Measurements from ENCODE around the gene NKAIN4. TPM values are rescaled to one million over a fixed set of nuclear protein-coding genes. Genes with fewer than 3 reads are reported as not detected.

NKAIN4 gene
- total RNA-seq, 2 donors from 2014 or later: not detected

- peak overlapping the region; percentile 79 for H3K4me3 ChIP-seq
- no peaks in the 10 kb centered on the region for H3K9me3 ChIP-seq
- H3K4me1 ChIP-seq (ENCODE audit: control insufficient read depth in 1 of 2, low read depth in 2 of 2): peaks cover 14 to 32% of the 10 kb centered on the region in 2 donors
- ATAC-seq (ENCODE audit: insufficient number of reproducible peaks, low FRiP score, low read depth) (no peak), DNase-seq (ENCODE audit: low spot score) (no peak)
- H3K27me3 ChIP-seq (replicated peaks; ENCODE audit: insufficient read depth): no peaks in the 10 kb centered on the region
- peak overlapping the region in 1 of 2 donors; percentile 47 for H3K27ac ChIP-seq
- no peak for TF ChIP-seq CTCF (IDR thresholded peaks at IDR 0.05)
- peaks cover 17% of the 10 kb centered on the region for H3K36me3 ChIP-seq
Measured at GRCh38 chr20:63216849-63217471, 37.3 kb downstream of the NKAIN4 start.

GRCh38 chr20:63216041-63216848 is 38.0 kb downstream of the NKAIN4 start, which contains the start of gene YTHDF1:
TSS of gene YTHDF1 (minus strand) at chr20:63216131. CDS start at chr20:63215892, 239 bp downstream.
- no peak for TF ChIP-seq CTCF (IDR thresholded peaks at IDR 0.05)
- Histone ChIP-seq H3K27me3 (replicated peaks; ENCODE audit: insufficient read depth) (no peaks in the 10 kb centered on the region), H3K4me3 (peak within 1 kb of the TSS; percentile 79), H3K36me3 (peaks cover 17% of the 10 kb centered on the region), H3K27ac (peak within 1 kb of the TSS; percentile 54 to 57), H3K9me3 (no peaks in the 10 kb centered on the region), H3K4me1 (ENCODE audit: control insufficient read depth in 1 of 2, low read depth in 2 of 2) (peaks cover 14 to 38% of the 10 kb centered on the region in 2 donors)
- DNase-seq (ENCODE audit: low spot score) (peak; percentile 75), ATAC-seq (ENCODE audit: insufficient number of reproducible peaks, low FRiP score, low read depth) (peak; percentile 94)

DNA sequence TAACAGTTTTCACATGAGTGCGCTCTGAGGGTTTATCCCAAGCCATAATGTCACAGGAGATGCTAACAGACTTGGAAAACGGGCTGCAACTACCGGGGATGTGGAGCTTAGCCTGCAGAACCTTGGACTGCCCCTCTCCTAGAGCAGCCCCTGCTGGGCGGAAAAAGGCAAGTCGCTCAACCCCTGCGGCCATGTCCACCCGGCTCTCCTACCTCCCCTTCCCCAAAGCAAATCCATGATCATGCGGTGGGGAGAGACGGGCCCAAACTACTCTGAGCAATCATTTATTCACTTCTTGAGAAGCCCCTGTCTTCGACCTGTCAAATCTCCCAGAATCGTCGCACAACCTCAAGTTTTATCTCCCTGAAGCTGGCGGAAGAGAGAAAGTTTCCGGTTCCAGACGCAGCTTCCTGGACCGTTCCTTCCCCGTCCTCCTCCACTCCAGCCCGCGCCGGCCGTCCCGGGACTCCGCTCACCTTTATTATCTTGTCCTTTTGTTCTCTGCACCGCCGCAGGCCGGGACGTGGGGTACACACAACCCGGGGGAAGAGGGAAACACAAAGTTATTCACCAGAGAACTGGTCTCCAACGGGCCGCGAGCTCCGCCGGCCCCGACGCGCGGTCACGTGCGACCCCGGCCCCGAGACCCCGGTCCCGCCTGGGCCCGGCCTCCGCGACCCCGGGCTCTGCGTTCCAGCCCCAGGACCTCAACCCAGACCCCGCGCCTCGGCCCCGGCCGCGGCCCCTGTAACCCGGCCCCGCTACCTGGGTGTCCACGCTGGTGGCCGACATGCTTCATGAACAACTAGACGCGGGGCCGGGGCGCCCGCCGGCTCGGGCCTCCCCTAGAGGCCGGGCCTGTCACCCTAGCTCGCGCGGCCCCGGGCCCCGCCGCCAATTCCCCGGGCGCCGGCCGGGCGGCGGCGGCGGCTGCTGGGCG is 38.9 kb downstream of the NKAIN4 start:
- TF ChIP-seq CTCF (IDR thresholded peaks at IDR 0.05): no peak
- peaks cover 21% of the 10 kb centered on the region for H3K36me3 ChIP-seq
- peak overlapping the region; percentile 54 to 57 for H3K27ac ChIP-seq
- H3K9me3 ChIP-seq: no peaks in the 10 kb centered on the region
- no peaks in the 10 kb centered on the region for H3K27me3 ChIP-seq (replicated peaks; ENCODE audit: insufficient read depth)
- peaks cover 14 to 47% of the 10 kb centered on the region in 2 donors for H3K4me1 ChIP-seq (ENCODE audit: control insufficient read depth in 1 of 2, low read depth in 2 of 2)
- DNase-seq (ENCODE audit: low spot score) (no peak), ATAC-seq (ENCODE audit: insufficient number of reproducible peaks, low FRiP score, low read depth) (no peak)
- peak overlapping the region; percentile 79 for H3K4me3 ChIP-seq

DNA sequence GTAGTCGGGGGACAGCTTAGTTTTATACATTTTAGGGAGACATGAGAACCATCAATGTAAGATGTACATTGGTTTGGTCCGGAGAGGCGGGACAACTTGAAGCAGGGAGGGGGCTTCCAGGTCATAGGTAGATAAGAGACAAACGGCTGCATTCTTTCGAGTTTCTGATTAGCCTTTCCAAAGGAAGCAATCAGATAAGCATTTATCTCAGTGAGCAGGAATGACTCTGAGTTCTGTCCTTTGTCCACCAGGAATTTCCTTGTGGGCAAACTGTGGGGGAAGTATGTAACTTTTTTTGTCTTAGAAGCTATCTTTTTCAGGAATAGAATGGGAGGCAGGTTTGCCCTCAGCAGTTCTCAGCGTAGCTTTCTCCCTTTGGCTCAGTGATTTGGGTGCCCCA is 39.7 kb downstream of the NKAIN4 start:
- peaks cover 28% of the 10 kb centered on the region for H3K36me3 ChIP-seq
- H3K4me3 ChIP-seq: peak overlapping the region; percentile 79
- no peak for DNase-seq (ENCODE audit: low spot score)
- H3K4me1 ChIP-seq (ENCODE audit: control insufficient read depth in 1 of 2, low read depth in 2 of 2): peaks cover 16 to 49% of the 10 kb centered on the region in 2 donors
- ATAC-seq (ENCODE audit: insufficient number of reproducible peaks, low FRiP score, low read depth): no peak
- H3K27ac ChIP-seq: no peak overlapping the region
- no peaks in the 10 kb centered on the region for H3K9me3 ChIP-seq
- no peak for TF ChIP-seq CTCF (IDR thresholded peaks at IDR 0.05)
- H3K27me3 ChIP-seq (replicated peaks; ENCODE audit: insufficient read depth): no peaks in the 10 kb centered on the region
